Measurements from ENCODE around the gene BMERB1. TPM values are rescaled to one million over a fixed set of nuclear protein-coding genes. Genes with fewer than 3 reads are reported as not detected.
"Not testable (repeated sequence)": the region's sequence is repeated elsewhere in the genome, so short reads cannot be mapped to it uniquely, and the experiment has no call there.

BMERB1 gene
- 80.0 TPM for total RNA-seq (2021; ENCODE audit: unreplicated experiment)
- polyA plus RNA-seq (2012; ENCODE audit: insufficient read length) = 92.6 TPM
- Bru-seq, nascent RNA = percentile 82 among the genes with signal in this experiment
- BruChase-seq, experiment 1, labeled RNA remaining after a 2-hour chase = percentile 74 among the genes with signal in this experiment
- BruChase-seq, experiment 2, labeled RNA remaining after a 6-hour chase = percentile 80 among the genes with signal in this experiment
- long read RNA-seq, transcript C16orf45-201 (6 exons, 2,404 nt) = major isoform, 127 of 179 reads
- long read RNA-seq, partial matches to known transcripts = 3 of 179 reads
- long read RNA-seq, other reads (novel, unspliced or antisense) = 44 of 179 reads

DNA sequence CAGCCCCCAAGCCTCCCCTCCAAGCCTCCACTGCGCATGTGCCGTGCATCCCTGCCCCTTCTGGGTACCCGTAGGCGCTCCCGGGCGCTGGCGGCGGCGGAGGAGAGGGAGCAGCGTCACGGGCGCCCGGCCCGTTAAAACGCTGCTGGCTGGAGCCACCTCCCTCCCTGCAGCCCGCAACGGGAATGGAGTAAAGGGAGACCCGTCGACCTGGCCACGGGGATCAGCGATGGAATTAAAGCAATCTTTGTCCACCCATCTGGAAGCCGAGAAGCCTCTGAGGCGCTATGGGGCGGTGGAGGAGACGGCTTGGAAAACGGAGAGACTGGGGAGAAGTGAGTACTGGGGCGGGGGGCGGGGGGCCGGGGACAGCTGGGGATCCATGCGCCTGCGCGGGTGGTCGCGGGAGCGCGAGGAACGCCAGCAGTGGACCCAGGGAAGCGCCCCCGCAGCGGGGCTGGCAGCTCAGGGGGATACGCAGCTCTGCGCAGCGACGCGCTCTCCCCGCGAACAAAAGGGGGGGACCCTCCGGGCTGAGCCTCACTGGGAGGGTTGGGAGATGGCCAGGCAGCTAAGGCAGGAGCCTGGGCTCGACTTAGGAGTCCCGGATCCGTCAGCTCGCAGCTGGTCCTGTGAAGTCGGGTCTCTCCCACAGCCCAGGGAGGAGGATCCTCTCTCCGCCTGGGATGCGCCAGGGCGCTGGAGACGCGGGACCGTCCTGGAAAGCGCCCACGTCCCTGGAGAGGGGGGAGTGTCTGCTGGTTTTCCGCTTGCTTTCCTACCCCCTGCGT lies at the start of gene BMERB1:
Gene BMERB1, plus strand, starts transcription at position 164 of the 791 bp plus-strand sequence. Its CDS starts 66 bp downstream, at position 230.
- DNase-seq (ENCODE audit: low read depth, low spot score) (no peak), ATAC-seq (peak; percentile 93)
- Histone ChIP-seq H3K4me1 (ENCODE audit: control insufficient read depth, insufficient read depth, low read length) (peaks cover 32% of the 10 kb centered on the region), H3K36me3 (ENCODE audit: control insufficient read depth, insufficient read depth, low read length) (no peaks in the 10 kb centered on the region), H3K9me3 (ENCODE audit: control insufficient read depth, insufficient read depth, low read depth, low read length) (no peaks in the 10 kb centered on the region), H3K4me3 (ENCODE audit: low read depth in 2 of 2, low read length in 2 of 2) (peak within 1 kb of the TSS; percentile 71 to 81), H3K27me3 (ENCODE audit: control insufficient read depth, insufficient read depth, low read length) (no peaks in the 10 kb centered on the region), H3K27ac (ENCODE audit: low read length) (peak within 1 kb of the TSS; percentile 84)
- intact Hi-C loops (cut with micrococcal nuclease; ENCODE audit: unreplicated experiment) (loop anchor here (10.0 kb wide), 1 partner anchor 160 kb away; no protein-coding TSS in a partner anchor), in situ Hi-C loops (cut with HindIII; ENCODE audit: low pct_unique_long_range_greater_than_20kb, low sequenced_read_pairs) (no loop called here)
- peak; percentile 75 for TF ChIP-seq POLR2AphosphoS5 (IDR thresholded peaks at IDR 0.05; ENCODE audit: low read depth, low read length)
- TF ChIP-seq SIN3A (IDR thresholded peaks at IDR 0.05; ENCODE audit: borderline replicate concordance, insufficient read depth, low read depth, low read length) = peak; percentile 48; the same call in 1 of the 2 replicates
- TF ChIP-seq TCF7L2 (IDR thresholded peaks at IDR 0.05; ENCODE audit: low read depth, low read length) = no peak
- TF ChIP-seq, protein P1, sequence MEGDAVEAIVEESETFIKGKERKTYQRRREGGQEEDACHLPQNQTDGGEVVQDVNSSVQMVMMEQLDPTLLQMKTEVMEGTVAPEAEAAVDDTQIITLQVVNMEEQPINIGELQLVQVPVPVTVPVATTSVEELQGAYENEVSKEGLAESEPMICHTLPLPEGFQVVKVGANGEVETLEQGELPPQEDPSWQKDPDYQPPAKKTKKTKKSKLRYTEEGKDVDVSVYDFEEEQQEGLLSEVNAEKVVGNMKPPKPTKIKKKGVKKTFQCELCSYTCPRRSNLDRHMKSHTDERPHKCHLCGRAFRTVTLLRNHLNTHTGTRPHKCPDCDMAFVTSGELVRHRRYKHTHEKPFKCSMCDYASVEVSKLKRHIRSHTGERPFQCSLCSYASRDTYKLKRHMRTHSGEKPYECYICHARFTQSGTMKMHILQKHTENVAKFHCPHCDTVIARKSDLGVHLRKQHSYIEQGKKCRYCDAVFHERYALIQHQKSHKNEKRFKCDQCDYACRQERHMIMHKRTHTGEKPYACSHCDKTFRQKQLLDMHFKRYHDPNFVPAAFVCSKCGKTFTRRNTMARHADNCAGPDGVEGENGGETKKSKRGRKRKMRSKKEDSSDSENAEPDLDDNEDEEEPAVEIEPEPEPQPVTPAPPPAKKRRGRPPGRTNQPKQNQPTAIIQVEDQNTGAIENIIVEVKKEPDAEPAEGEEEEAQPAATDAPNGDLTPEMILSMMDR (IDR thresholded peaks at IDR 0.05) = no peak
- TF ChIP-seq, protein P2, sequence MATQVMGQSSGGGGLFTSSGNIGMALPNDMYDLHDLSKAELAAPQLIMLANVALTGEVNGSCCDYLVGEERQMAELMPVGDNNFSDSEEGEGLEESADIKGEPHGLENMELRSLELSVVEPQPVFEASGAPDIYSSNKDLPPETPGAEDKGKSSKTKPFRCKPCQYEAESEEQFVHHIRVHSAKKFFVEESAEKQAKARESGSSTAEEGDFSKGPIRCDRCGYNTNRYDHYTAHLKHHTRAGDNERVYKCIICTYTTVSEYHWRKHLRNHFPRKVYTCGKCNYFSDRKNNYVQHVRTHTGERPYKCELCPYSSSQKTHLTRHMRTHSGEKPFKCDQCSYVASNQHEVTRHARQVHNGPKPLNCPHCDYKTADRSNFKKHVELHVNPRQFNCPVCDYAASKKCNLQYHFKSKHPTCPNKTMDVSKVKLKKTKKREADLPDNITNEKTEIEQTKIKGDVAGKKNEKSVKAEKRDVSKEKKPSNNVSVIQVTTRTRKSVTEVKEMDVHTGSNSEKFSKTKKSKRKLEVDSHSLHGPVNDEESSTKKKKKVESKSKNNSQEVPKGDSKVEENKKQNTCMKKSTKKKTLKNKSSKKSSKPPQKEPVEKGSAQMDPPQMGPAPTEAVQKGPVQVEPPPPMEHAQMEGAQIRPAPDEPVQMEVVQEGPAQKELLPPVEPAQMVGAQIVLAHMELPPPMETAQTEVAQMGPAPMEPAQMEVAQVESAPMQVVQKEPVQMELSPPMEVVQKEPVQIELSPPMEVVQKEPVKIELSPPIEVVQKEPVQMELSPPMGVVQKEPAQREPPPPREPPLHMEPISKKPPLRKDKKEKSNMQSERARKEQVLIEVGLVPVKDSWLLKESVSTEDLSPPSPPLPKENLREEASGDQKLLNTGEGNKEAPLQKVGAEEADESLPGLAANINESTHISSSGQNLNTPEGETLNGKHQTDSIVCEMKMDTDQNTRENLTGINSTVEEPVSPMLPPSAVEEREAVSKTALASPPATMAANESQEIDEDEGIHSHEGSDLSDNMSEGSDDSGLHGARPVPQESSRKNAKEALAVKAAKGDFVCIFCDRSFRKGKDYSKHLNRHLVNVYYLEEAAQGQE (IDR thresholded peaks at IDR 0.05; ENCODE audit: insufficient read depth in 1 of 2, low read depth in 2 of 2, low read length in 1 of 2) = no peak
- CTCF ChIA-PET = interaction anchor here (0.6 kb wide), 1 partner anchor 567 kb away, joined by 3 read pairs; no protein-coding TSS in a partner anchor
- BruUV-seq (replicated peaks) = no TSS peak
- POLR2A ChIA-PET = interaction anchor here (0.6 kb wide), 2 partner anchors 157 to 818 kb away, joined by 3 to 9 read pairs; no protein-coding TSS in a partner anchor

DNA sequence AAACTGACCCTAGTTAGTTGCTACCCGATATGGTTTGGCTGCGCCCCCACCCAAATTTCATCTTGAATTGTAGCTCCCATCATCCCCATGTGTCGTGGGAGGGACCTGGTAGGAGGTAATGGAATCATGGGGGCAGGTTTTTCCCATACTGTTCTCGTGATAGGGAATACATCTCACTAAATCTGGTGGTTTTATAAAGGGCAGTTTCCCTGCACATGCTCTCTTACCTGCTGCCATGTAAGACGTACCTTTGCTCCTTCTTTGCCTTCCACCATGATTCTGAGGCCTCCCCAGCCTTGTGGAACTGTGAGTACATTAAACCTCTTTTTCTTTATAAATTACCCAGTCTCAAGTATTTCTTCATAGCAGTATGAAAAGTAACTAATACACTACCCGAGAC lies 46.3 kb upstream of the BMERB1 start:
- intact Hi-C loops (cut with micrococcal nuclease; ENCODE audit: unreplicated experiment); CTCF ChIA-PET; H3K27me3 ChIP-seq (ENCODE audit: control insufficient read depth, insufficient read depth, low read length); DNase-seq (ENCODE audit: low read depth, low spot score); in situ Hi-C loops (cut with HindIII; ENCODE audit: low pct_unique_long_range_greater_than_20kb, low sequenced_read_pairs); BruUV-seq (replicated peaks); H3K9me3 ChIP-seq (ENCODE audit: control insufficient read depth, insufficient read depth, low read depth, low read length); H3K27ac ChIP-seq (ENCODE audit: low read length); H3K4me3 ChIP-seq (ENCODE audit: low read depth in 2 of 2, low read length in 2 of 2); ATAC-seq; POLR2A ChIA-PET; H3K4me1 ChIP-seq (ENCODE audit: control insufficient read depth, insufficient read depth, low read length); H3K36me3 ChIP-seq (ENCODE audit: control insufficient read depth, insufficient read depth, low read length): not testable (repeated sequence)

DNA sequence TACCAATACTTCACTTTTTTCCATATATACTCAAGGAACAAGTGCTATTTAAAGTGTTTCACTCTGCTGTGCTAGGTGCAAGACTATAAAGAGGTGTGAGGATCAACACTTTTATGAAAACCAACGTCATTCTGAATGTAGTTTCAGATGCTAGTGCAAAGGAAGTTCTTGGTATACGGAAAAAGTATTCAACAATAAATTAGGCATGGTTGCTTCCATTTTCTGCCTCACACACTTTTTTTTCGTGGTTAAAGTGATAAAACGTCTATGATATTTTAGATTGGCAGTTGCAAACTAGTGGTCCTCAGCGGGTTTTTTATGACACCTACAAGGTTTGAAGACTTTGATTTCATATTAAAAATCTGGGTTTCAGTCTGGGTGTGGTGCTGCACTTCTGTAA lies 44.5 kb upstream of the BMERB1 start:
- CTCF ChIA-PET; POLR2A ChIA-PET; H3K27me3 ChIP-seq (ENCODE audit: control insufficient read depth, insufficient read depth, low read length); H3K9me3 ChIP-seq (ENCODE audit: control insufficient read depth, insufficient read depth, low read depth, low read length); H3K27ac ChIP-seq (ENCODE audit: low read length); ATAC-seq; H3K4me1 ChIP-seq (ENCODE audit: control insufficient read depth, insufficient read depth, low read length); intact Hi-C loops (cut with micrococcal nuclease; ENCODE audit: unreplicated experiment); H3K4me3 ChIP-seq (ENCODE audit: low read depth in 2 of 2, low read length in 2 of 2); BruUV-seq (replicated peaks); in situ Hi-C loops (cut with HindIII; ENCODE audit: low pct_unique_long_range_greater_than_20kb, low sequenced_read_pairs); DNase-seq (ENCODE audit: low read depth, low spot score); H3K36me3 ChIP-seq (ENCODE audit: control insufficient read depth, insufficient read depth, low read length): not testable (repeated sequence)

DNA sequence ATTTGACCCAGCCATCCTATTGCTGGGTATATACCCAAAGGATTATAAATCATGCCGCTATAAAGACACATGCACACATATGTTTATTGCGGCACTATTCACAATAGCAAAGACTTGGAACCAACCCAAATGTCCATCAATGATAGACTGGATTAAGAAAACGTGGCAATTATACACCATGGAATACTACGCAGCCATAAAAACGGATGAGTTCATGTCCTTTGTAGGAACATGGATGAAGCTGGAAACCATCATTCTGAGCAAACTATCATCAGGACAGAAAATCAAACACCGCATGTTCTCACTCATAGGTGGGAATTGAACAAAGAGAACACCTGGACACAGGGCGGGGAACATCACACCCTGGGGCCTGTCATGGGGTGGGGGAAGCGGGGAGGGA lies 41.4 kb upstream of the BMERB1 start:
- H3K4me3 ChIP-seq (ENCODE audit: low read depth in 2 of 2, low read length in 2 of 2); ATAC-seq; BruUV-seq (replicated peaks); H3K36me3 ChIP-seq (ENCODE audit: control insufficient read depth, insufficient read depth, low read length); H3K27ac ChIP-seq (ENCODE audit: low read length); CTCF ChIA-PET; intact Hi-C loops (cut with micrococcal nuclease; ENCODE audit: unreplicated experiment); in situ Hi-C loops (cut with HindIII; ENCODE audit: low pct_unique_long_range_greater_than_20kb, low sequenced_read_pairs); H3K27me3 ChIP-seq (ENCODE audit: control insufficient read depth, insufficient read depth, low read length); DNase-seq (ENCODE audit: low read depth, low spot score); H3K4me1 ChIP-seq (ENCODE audit: control insufficient read depth, insufficient read depth, low read length); POLR2A ChIA-PET; H3K9me3 ChIP-seq (ENCODE audit: control insufficient read depth, insufficient read depth, low read depth, low read length): not testable (repeated sequence)
